Cardiac fibroblast (primary cell): Measurements from ENCODE around the gene MAP7D2.

Source experiments
- DNase-seq, 2 donors: peaks; one replicate each; pipeline versions ENCODE4 v3.0.0 to v3.0.0-alpha.2; 2010; ENCODE audit warnings: low read depth in 2 of 2
- H3K4me3 ChIP-seq, 2 donors: replicated peaks in 1 of 2; 1 replicate in 1 of 2; 2 replicates in 1 of 2; pipeline ENCODE4 v1.5.1; 2011; ENCODE audit warnings: low read depth in 2 of 2, low read length in 2 of 2, mild to moderate bottlenecking in 2 of 2, moderate library complexity in 1 of 2
- TF ChIP-seq, protein P1 (sequence below): IDR thresholded peaks from one replicate; pipeline ENCODE4 v1.5.1; 2011; ENCODE audit warnings: low read depth, mild to moderate bottlenecking, low read length, inconsistent platforms

MAP7D2 gene

GRCh38 chrX:20056704-20057103, 60.0 kb downstream of the MAP7D2 start:
- H3K4me3 ChIP-seq = no peak overlapping the region
- TF ChIP-seq, protein P1, sequence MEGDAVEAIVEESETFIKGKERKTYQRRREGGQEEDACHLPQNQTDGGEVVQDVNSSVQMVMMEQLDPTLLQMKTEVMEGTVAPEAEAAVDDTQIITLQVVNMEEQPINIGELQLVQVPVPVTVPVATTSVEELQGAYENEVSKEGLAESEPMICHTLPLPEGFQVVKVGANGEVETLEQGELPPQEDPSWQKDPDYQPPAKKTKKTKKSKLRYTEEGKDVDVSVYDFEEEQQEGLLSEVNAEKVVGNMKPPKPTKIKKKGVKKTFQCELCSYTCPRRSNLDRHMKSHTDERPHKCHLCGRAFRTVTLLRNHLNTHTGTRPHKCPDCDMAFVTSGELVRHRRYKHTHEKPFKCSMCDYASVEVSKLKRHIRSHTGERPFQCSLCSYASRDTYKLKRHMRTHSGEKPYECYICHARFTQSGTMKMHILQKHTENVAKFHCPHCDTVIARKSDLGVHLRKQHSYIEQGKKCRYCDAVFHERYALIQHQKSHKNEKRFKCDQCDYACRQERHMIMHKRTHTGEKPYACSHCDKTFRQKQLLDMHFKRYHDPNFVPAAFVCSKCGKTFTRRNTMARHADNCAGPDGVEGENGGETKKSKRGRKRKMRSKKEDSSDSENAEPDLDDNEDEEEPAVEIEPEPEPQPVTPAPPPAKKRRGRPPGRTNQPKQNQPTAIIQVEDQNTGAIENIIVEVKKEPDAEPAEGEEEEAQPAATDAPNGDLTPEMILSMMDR = no peak
- no peak for DNase-seq

GRCh38 chrX:20053537-20053936, 63.2 kb downstream of the MAP7D2 start:
- no peak overlapping the region for H3K4me3 ChIP-seq
- TF ChIP-seq, protein P1 = no peak

GRCh38 chrX:20046864-20047263, 69.8 kb downstream of the MAP7D2 start:
- TF ChIP-seq, protein P1 = no peak
- DNase-seq = no peak
- no peak overlapping the region for H3K4me3 ChIP-seq

More at GRCh38 chrX:20053537-20053936, 63.2 kb downstream of the MAP7D2 start:
- no peak for DNase-seq

GRCh38 chrX:20046223-20046622, 70.5 kb downstream of the MAP7D2 start:
- TF ChIP-seq, protein P1 = no peak
- H3K4me3 ChIP-seq = no peak overlapping the region
- no peak for DNase-seq

GRCh38 chrX:20042221-20042620, 74.5 kb downstream of the MAP7D2 start:
- TF ChIP-seq, protein P1 = no peak
- no peak overlapping the region for H3K4me3 ChIP-seq
- no peak for DNase-seq

DNA sequence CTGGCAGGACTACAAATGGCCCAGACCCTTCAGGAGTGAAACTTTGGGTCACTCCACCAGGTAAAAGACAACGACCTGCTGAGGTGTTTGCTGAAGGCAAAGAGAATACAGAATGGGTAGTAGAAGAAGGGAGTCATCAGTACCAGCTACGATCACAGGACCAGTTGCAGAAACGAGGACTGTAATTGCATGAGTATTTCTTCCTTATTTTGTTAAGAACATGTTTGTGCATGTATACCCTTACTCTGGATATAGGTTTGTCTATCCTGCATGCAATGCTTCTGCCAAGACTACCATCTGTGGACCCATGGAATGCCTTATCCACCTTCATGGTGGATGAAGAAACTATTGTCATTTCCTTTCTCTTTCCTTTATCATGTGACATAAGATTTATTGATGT, 77.7 kb downstream of the MAP7D2 start:
- H3K4me3 ChIP-seq = no peak overlapping the region
- TF ChIP-seq, protein P1 = no peak
- no peak for DNase-seq

DNA sequence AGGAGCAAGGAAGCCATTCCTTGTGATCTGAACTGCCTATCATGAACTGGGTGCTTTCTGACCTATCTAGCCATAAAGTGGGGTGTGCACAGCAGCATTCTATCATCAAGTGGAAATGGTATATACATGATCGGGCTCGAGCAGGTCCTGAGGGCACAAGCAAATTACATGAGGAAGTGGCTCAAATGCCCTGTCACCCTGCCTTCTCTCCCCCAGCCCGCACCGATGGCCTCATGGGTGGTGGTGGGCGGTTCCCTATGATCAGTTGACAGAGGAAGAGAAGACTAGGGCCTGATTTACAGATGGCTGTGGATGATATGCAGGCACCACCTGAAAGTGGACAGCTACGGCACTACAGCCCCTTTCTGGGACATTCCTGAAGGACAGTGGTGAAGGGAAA, 79.5 kb downstream of the MAP7D2 start:
- H3K4me3 ChIP-seq = no peak overlapping the region
- TF ChIP-seq, protein P1 = no peak
- no peak for DNase-seq
